IMR-90 (cell line): ENCODE results near the gene KRTAP10-5. TPM values are rescaled to one million over a fixed set of nuclear protein-coding genes. Genes with fewer than 3 reads are reported as not detected.

Experiments used
- ATAC-seq: fragments of 200-7000 bp; cut with Tn5 transposase; 2 replicates; pipeline ENCODE4 v1.9.1; 2020; ENCODE audit warnings: low read depth, mild to moderate bottlenecking, moderate library complexity
- BruUV-seq: library from RNA; stranded (reverse); fragments of 400-500 nt; replicated peaks from 2 replicates; lab custom pipeline; 2021; lab: Mats Ljungman, UMichigan
- CTCF ChIA-PET: fragments of 300-600 bp; formaldehyde crosslinking; extraction: SDS; loops from one replicate; lab custom pipeline; 2021; ENCODE audit warnings: antibody characterized with exemption; lab: Yijun Ruan, JAX
- POLR2A ChIA-PET: fragments of 300-600 bp; sonication (Branson Sonifier 250); formaldehyde crosslinking; loops from one replicate; lab custom pipeline; 2022; ENCODE audit warnings: antibody characterized with exemption; ENCODE audit not compliant: unreplicated experiment; lab: Charles Lee
- DNase-seq: peaks from one replicate; pipeline ENCODE4 v3.0.0; 2013
- H2AFZ ChIP-seq: replicated peaks from 2 replicates; pipeline ENCODE3; 2013; ENCODE audit warnings: low read length, mild to moderate bottlenecking; ENCODE audit not compliant: poor library complexity
- H2AK5ac ChIP-seq: 2 replicates; pipeline ENCODE4 v1.6.1; 2013; ENCODE audit warnings: low read depth, low read length, inconsistent platforms
- H2AK9ac ChIP-seq: replicated peaks from 2 replicates; pipeline ENCODE3; 2013; ENCODE audit warnings: mild to moderate bottlenecking, low read depth, low read length, moderate library complexity; ENCODE audit not compliant: poor library complexity
- H2BK120ac ChIP-seq: 2 replicates; pipeline ENCODE4 v1.6.1; 2013; ENCODE audit warnings: low read depth, low read length, inconsistent platforms
- H2BK15ac ChIP-seq: 3 replicates; pipeline ENCODE4 v1.6.1; 2013; ENCODE audit warnings: low read depth, low read length, inconsistent platforms
- H2BK20ac ChIP-seq: 2 replicates; pipeline ENCODE4 v1.6.1; 2013; ENCODE audit warnings: low read depth, mild to moderate bottlenecking, inconsistent platforms, low read length, moderate library complexity
- H2BK5ac ChIP-seq: 2 replicates; pipeline ENCODE4 v1.6.1; 2013; ENCODE audit warnings: mild to moderate bottlenecking, low read depth, low read length, inconsistent platforms; ENCODE audit not compliant: poor library complexity, severe bottlenecking
- H3K14ac ChIP-seq: replicated peaks from 2 replicates; pipeline ENCODE4 v1.6.1; 2013; ENCODE audit warnings: low read depth, low read length, inconsistent platforms
- H3K18ac ChIP-seq: 2 replicates; pipeline ENCODE4 v1.6.1; 2013; ENCODE audit warnings: low read depth, low read length, control low read depth
- H3K23ac ChIP-seq: 2 replicates; pipeline ENCODE4 v1.6.1; 2013; ENCODE audit warnings: low read depth, low read length, inconsistent platforms
- H3K27ac ChIP-seq: 2 replicates; pipeline ENCODE4 v1.5.1; 2013; ENCODE audit warnings: mild to moderate bottlenecking, control low read depth, low read length; ENCODE audit not compliant: insufficient read depth
- H3K27me3 ChIP-seq: 2 replicates; pipeline ENCODE4 v1.6.1; 2013; ENCODE audit warnings: low read length; ENCODE audit not compliant: control insufficient read depth, insufficient read depth
- H3K36me3 ChIP-seq: 2 replicates; pipeline ENCODE4 v1.6.1; 2013; ENCODE audit warnings: low read length, mixed read lengths; ENCODE audit not compliant: control insufficient read depth, insufficient read depth
- H3K4ac ChIP-seq: 2 replicates; pipeline ENCODE4 v1.6.1; 2013; ENCODE audit warnings: low read depth, low read length, inconsistent platforms
- H3K4me1 ChIP-seq: 2 replicates; pipeline ENCODE4 v1.6.1; 2013; ENCODE audit warnings: low read length, mixed read lengths; ENCODE audit not compliant: control insufficient read depth, insufficient read depth
- H3K4me2 ChIP-seq: 2 replicates; pipeline ENCODE4 v1.6.1; 2013; ENCODE audit warnings: low read depth, mild to moderate bottlenecking, control low read depth, low read length, moderate library complexity
- H3K4me3 ChIP-seq: 2 replicates; pipeline ENCODE4 v1.5.1; 2013; ENCODE audit warnings: low read depth, mild to moderate bottlenecking, control low read depth, low read length, moderate library complexity; ENCODE audit not compliant: insufficient read depth
- H3K56ac ChIP-seq: 2 replicates; pipeline ENCODE4 v1.6.1; 2013; ENCODE audit warnings: low read length, inconsistent platforms; ENCODE audit not compliant: insufficient read depth; ENCODE audit errors: extremely low read depth
- H3K79me1 ChIP-seq, 2 experiments: 2 replicates each; pipeline ENCODE4 v1.6.1; 2013; ENCODE audit warnings: low read length in 2 of 2, inconsistent platforms in 1 of 2, low read depth in 1 of 2
- H3K9ac ChIP-seq: 2 replicates; pipeline ENCODE4 v1.6.1; 2013; ENCODE audit warnings: low read depth, low read length, control low read depth
- H3K9me1 ChIP-seq: 2 replicates; pipeline ENCODE4 v1.6.1; 2013; ENCODE audit warnings: low read length, inconsistent platforms; ENCODE audit not compliant: insufficient read depth
- H3K9me3 ChIP-seq: 2 replicates; pipeline ENCODE4 v1.6.1; 2013; ENCODE audit warnings: low read length; ENCODE audit not compliant: control insufficient read depth, insufficient read depth
- H4K20me1 ChIP-seq: 2 replicates; pipeline ENCODE4 v1.6.1; 2013; ENCODE audit warnings: low read length, inconsistent platforms; ENCODE audit not compliant: insufficient read depth
- H4K5ac ChIP-seq: 2 replicates; pipeline ENCODE4 v1.6.1; 2013; ENCODE audit warnings: mild to moderate bottlenecking, low read depth, low read length, control low read depth
- H4K8ac ChIP-seq, 2 experiments: 2 replicates each; pipeline ENCODE4 v1.6.1; 2013; ENCODE audit warnings: low read depth in 2 of 2, low read length in 2 of 2, control low read depth in 1 of 2, inconsistent platforms in 1 of 2
- H4K91ac ChIP-seq: 2 replicates; pipeline ENCODE4 v1.6.1; 2013; ENCODE audit warnings: low read depth, low read length, inconsistent platforms; ENCODE audit not compliant: insufficient read depth
- SMC3 ChIP-seq: fragments of 150-350 bp; IDR thresholded peaks from 2 replicates; pipeline ENCODE4 v1.6.1; 2016; ENCODE audit warnings: low read depth, mild to moderate bottlenecking, antibody characterized with exemption, low read length, moderate library complexity
- WGBS, 2 experiments: methylation state at CpG; one replicate each; pipeline versions ENCODE4 v1.1.5 to v1.1.7; 2013; ENCODE audit warnings: missing lambda C conversion rate in 2 of 2; ENCODE audit not compliant: insufficient read length in 1 of 2; ENCODE audit errors: extremely low coverage in 2 of 2; 5-methylcytosine and 5-hydroxymethylcytosine counted together
- dilution Hi-C: fragments of 300-500 bp; cut with HindIII; formaldehyde crosslinking; loops from one replicate; pipeline ENCODE4 v1.14.3; 2018; ENCODE audit warnings: low sequenced_read_pairs; ENCODE audit not compliant: unreplicated experiment
- in situ Hi-C: fragments of 300-500 bp; cut with MboI; formaldehyde crosslinking; loops from 3 replicates; pipeline ENCODE4 v1.14.3; 2019; ENCODE audit warnings: low sequenced_read_pairs, inconsistent platforms, mixed read lengths
- intact Hi-C: fragments of 100-400 bp; cut with micrococcal nuclease; formaldehyde crosslinking; loops from 2 replicates; pipeline ENCODE4 v1.10.0; 2022
- polyA plus RNA-seq, 3 experiments: library from polyadenylated mRNA; depleted of rRNA; stranded (reverse); fragments of >200 nt; gene quantifications; 2 replicates each; pipeline ENCODE4 v1.2.3, GENCODE V29; 2012; ENCODE audit warnings: low replicate concordance in 1 of 3
- total RNA-seq: library from RNA; depleted of rRNA; stranded (reverse); fragments of >200 nt; gene quantifications from 2 replicates; pipeline ENCODE4 v1.2.3, GENCODE V29; 2012

Gene KRTAP10-5
- total and polyA plus RNA-seq, 2 of the 4 experiments (the other 2 are of a cell fraction), result not detected

DNA sequence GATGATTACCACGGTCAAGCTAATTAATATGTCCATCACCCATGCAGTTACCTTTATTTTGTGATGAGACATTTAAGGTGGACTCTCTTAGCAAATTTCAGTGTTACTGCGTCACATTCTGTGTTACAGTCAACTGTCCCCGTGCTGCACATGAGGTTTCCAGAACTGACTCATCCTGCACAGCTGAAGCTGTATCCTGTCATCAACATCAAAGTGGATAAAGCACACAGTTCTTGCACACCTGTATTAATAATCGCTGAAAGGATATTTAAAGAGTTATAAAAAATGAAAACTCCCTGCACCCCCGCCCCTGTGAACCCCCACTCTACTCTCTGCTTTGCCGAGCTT, 3.4 kb upstream of the KRTAP10-5 start:
- POLR2A ChIA-PET, result no interaction called here
- no peak overlapping the region for H3K9ac ChIP-seq
- no peaks in the 10 kb centered on the region for H4K20me1 ChIP-seq
- WGBS, 2 experiments, result no CpG with 5 or more reads among the region's 6 CpGs
- H2BK20ac ChIP-seq, result no peak overlapping the region
- no peak overlapping the region for H3K14ac ChIP-seq
- peaks cover 6% of the 10 kb centered on the region for H3K9me3 ChIP-seq
- H2BK5ac ChIP-seq, result no peak overlapping the region
- no peak overlapping the region for H3K18ac ChIP-seq
- H4K8ac ChIP-seq, result no peak overlapping the region
- H2AFZ ChIP-seq, result no peak overlapping the region
- peaks cover 3% of the 10 kb centered on the region; the same call in 1 of the 2 replicates for H3K27me3 ChIP-seq
- no peak overlapping the region for H3K27ac ChIP-seq
- ATAC-seq (no peak), DNase-seq (no peak)
- BruUV-seq, result no TSS peak
- H3K4ac ChIP-seq, result no peak overlapping the region
- H3K36me3 ChIP-seq, result no peaks in the 10 kb centered on the region
- H3K4me3 ChIP-seq, result no peak overlapping the region
- no peak for TF ChIP-seq SMC3
- CTCF ChIA-PET, result no interaction called here
- H4K5ac ChIP-seq, result no peak overlapping the region
- no peaks in the 10 kb centered on the region for H3K4me1 ChIP-seq
- no peak overlapping the region for H2AK9ac ChIP-seq
- dilution Hi-C loops (no loop called here), in situ Hi-C loops (no loop called here), intact Hi-C loops (no loop called here)
- H3K79me1 ChIP-seq, result no peaks in the 10 kb centered on the region
- no peak overlapping the region for H3K4me2 ChIP-seq
- no peak overlapping the region for H2BK120ac ChIP-seq
- no peak overlapping the region for H3K23ac ChIP-seq
- H3K9me1 ChIP-seq, result no peaks in the 10 kb centered on the region
- no peak overlapping the region for H2AK5ac ChIP-seq
- no peak overlapping the region for H2BK15ac ChIP-seq
- H4K91ac ChIP-seq, result no peak overlapping the region
- H3K56ac ChIP-seq, result no peak overlapping the region
